ENCODE results near the gene WBP2. TPM values are rescaled to one million over a fixed set of nuclear protein-coding genes. Genes with fewer than 3 reads are reported as not detected.

WBP2 gene
- total and polyA plus RNA-seq, 10 donors = 46.7 to 144 (median 89.1) TPM

GRCh38 chr17:75795820-75796607 lies 59.1 kb downstream of the WBP2 start:
- Histone ChIP-seq H3K4me3 (no peak overlapping the region), H3K27ac (no peak overlapping the region), H3K36me3 (peaks cover 4 to 99% (median 40%) of the 10 kb centered on the region in 6 donors), H3K27me3 (replicated peaks in 1 of 7) (no peaks in the 10 kb centered on the region), H3K9me3 (no peaks in the 10 kb centered on the region), H3K4me1 (peaks cover 0 to 29% (median 0%) of the 10 kb centered on the region in 6 donors)
- 91 to 96% (median 94%) methylated on average over 8 of the region's 8 CpGs for WGBS, 5 donors
- peak; percentile 6 for DNase-seq
- TF ChIP-seq POLR2A (IDR thresholded peaks at IDR 0.05) (no peak), CTCF (IDR thresholded peaks at IDR 0.05 in 8 of 11, conservative IDR thresholded peaks at IDR 0.05 in 3 of 11) (no peak), POLR2AphosphoS5 (IDR thresholded peaks at IDR 0.05) (no peak)
- intact Hi-C loops (cut with DNase I; ENCODE audit: low total_unique reads) = no loop called here

Other genes starting within 250 kb of the WBP2 start
- gene SMIM5, start 221.9 kb downstream of the WBP2 start, total RNA-seq = 1 to 10 TPM; 2.1 to 5.1 (median 3.4) TPM
- gene SMIM5, start 221.9 kb downstream of the WBP2 start, polyA plus RNA-seq = 1 to 10 TPM; 3.0 to 4.7 (median 4.7) TPM
- 10 to 100 TPM; 25.7 to 51.0 (median 37.6) TPM for gene RECQL5, start 188.2 kb downstream of the WBP2 start, total RNA-seq
- gene RECQL5, start 188.2 kb downstream of the WBP2 start, polyA plus RNA-seq = 10 to 100 TPM; 28.2 to 48.8 (median 47.4) TPM
- 100 to 1,000 TPM in 3 of 7 donors, 10 to 100 TPM in 4; 71.6 to 110 (median 82.1) TPM for gene SAP30BP, start 188.0 kb downstream of the WBP2 start, total RNA-seq
- gene SAP30BP, start 188.0 kb downstream of the WBP2 start, polyA plus RNA-seq = 10 to 100 TPM; 53.8 to 76.7 (median 70.4) TPM
- 100 to 1,000 TPM in 3 of 7 donors, 10 to 100 TPM in 4; 80.4 to 205 (median 90.1) TPM for gene ITGB4, start 133.9 kb downstream of the WBP2 start, total RNA-seq
- 10 to 100 TPM; 16.6 to 49.9 (median 30.1) TPM for gene ITGB4, start 133.9 kb downstream of the WBP2 start, polyA plus RNA-seq
- 10 to 100 TPM; 23.5 to 45.1 (median 33.5) TPM for gene GALK1, start 90.1 kb downstream of the WBP2 start, total RNA-seq
- 10 to 100 TPM; 34.2 to 45.9 (median 37.0) TPM for gene GALK1, start 90.1 kb downstream of the WBP2 start, polyA plus RNA-seq
- 10 to 100 TPM; 35.4 to 53.8 (median 48.6) TPM for gene UNK, start 70.5 kb downstream of the WBP2 start, total RNA-seq
- 10 to 100 TPM; 19.0 to 41.9 (median 25.8) TPM for gene UNK, start 70.5 kb downstream of the WBP2 start, polyA plus RNA-seq
- 100 to 1,000 TPM in 6 of 7 donors, 10 to 100 TPM in 1; 87.1 to 187 (median 129) TPM for gene UNC13D, start 10.9 kb downstream of the WBP2 start, total RNA-seq
- 10 to 100 TPM; 36.4 to 86.1 (median 53.0) TPM for gene UNC13D, start 10.9 kb downstream of the WBP2 start, polyA plus RNA-seq
- 10 to 100 TPM; 30.8 to 73.8 (median 38.5) TPM for gene TRIM47, start 23.2 kb upstream of the WBP2 start, total RNA-seq
- 10 to 100 TPM; 28.1 to 42.0 (median 28.4) TPM for gene TRIM47, start 23.2 kb upstream of the WBP2 start, polyA plus RNA-seq
- 10 to 100 TPM; 20.0 to 26.5 (median 23.5) TPM for gene TRIM65, start 41.6 kb upstream of the WBP2 start, total RNA-seq
- 10 to 100 TPM in 2 of 3 donors, 1 to 10 TPM in 1; 9.0 to 28.2 (median 11.6) TPM for gene TRIM65, start 41.6 kb upstream of the WBP2 start, polyA plus RNA-seq
- 10 to 100 TPM; 40.1 to 90.6 (median 74.7) TPM for gene MRPL38, start 49.5 kb upstream of the WBP2 start, total RNA-seq
- 10 to 100 TPM; 59.3 to 90.3 (median 80.8) TPM for gene MRPL38, start 49.5 kb upstream of the WBP2 start, polyA plus RNA-seq
- 10 to 100 TPM in 4 of 7 donors, 1 to 10 TPM in 3; 7.7 to 16.0 (median 10.3) TPM for gene FBF1, start 85.7 kb upstream of the WBP2 start, total RNA-seq
- 10 to 100 TPM in 1 of 3 donors, 1 to 10 TPM in 2; 5.2 to 14.4 (median 7.3) TPM for gene FBF1, start 85.7 kb upstream of the WBP2 start, polyA plus RNA-seq
- gene ACOX1, start 123.8 kb upstream of the WBP2 start, total RNA-seq = 10 to 100 TPM; 36.0 to 60.2 (median 45.9) TPM
- gene ACOX1, start 123.8 kb upstream of the WBP2 start, polyA plus RNA-seq = 1 to 10 TPM; 6.3 to 9.8 (median 6.8) TPM
- 10 to 100 TPM in 5 of 7 donors, 1 to 10 TPM in 2; 6.0 to 20.8 (median 13.4) TPM for gene TEN1, start 123.9 kb upstream of the WBP2 start, total RNA-seq
- 10 to 100 TPM; 25.7 to 38.7 (median 34.8) TPM for gene TEN1, start 123.9 kb upstream of the WBP2 start, polyA plus RNA-seq
- gene CDK3, start 145.5 kb upstream of the WBP2 start, total RNA-seq = 10 to 100 TPM in 2 of 7 donors, 1 to 10 TPM in 5; 6.7 to 12.0 (median 7.1) TPM
- gene CDK3, start 145.5 kb upstream of the WBP2 start, polyA plus RNA-seq = 10 to 100 TPM; 13.8 to 39.8 (median 31.2) TPM
- gene EVPL, start 172.0 kb upstream of the WBP2 start, total RNA-seq = under 1 TPM in 4 of 7 donors, not detected in 3; 0.06 to 0.56 (median 0.20) TPM
- under 1 TPM; 0.04 to 0.29 (median 0.05) TPM for gene EVPL, start 172.0 kb upstream of the WBP2 start, polyA plus RNA-seq
- 10 to 100 TPM; 39.4 to 62.0 (median 56.1) TPM for gene SRP68, start 217.2 kb upstream of the WBP2 start, total RNA-seq
- gene SRP68, start 217.2 kb upstream of the WBP2 start, polyA plus RNA-seq = 10 to 100 TPM; 24.5 to 40.9 (median 26.8) TPM
- under 1 TPM in 3 of 7 donors, not detected in 4; 0.26 to 0.93 (median 0.51) TPM for gene GALR2, start 219.4 kb upstream of the WBP2 start, total RNA-seq
- gene GALR2, start 219.4 kb upstream of the WBP2 start, polyA plus RNA-seq = under 1 TPM in 1 of 3 donors, not detected in 2; 0.06 TPM
- under 1 TPM in 2 of 7 donors, not detected in 5; 0.17 to 0.27 TPM for gene ZACN, start 223.8 kb upstream of the WBP2 start, total RNA-seq
- gene ZACN, start 223.8 kb upstream of the WBP2 start, polyA plus RNA-seq = 1 to 10 TPM; 1.0 to 1.9 (median 1.4) TPM
- gene EXOC7, start 248.5 kb upstream of the WBP2 start, total RNA-seq = 100 to 1,000 TPM in 4 of 7 donors, 10 to 100 TPM in 3; 64.5 to 128 (median 104) TPM
- 10 to 100 TPM; 26.2 to 51.5 (median 35.0) TPM for gene EXOC7, start 248.5 kb upstream of the WBP2 start, polyA plus RNA-seq

All from spleen (tissue), 11 donors.